ENCODE data around the gene SAE1. TPM values are rescaled to one million over a fixed set of nuclear protein-coding genes. Genes with fewer than 3 reads are reported as not detected.

Gene SAE1
- total and polyA plus RNA-seq, 10 of the 15 experiments (the other 5 are each of a cell fraction or from before 2014, with no cell fraction given): 62.0 to 246 (median 148) TPM

DNA sequence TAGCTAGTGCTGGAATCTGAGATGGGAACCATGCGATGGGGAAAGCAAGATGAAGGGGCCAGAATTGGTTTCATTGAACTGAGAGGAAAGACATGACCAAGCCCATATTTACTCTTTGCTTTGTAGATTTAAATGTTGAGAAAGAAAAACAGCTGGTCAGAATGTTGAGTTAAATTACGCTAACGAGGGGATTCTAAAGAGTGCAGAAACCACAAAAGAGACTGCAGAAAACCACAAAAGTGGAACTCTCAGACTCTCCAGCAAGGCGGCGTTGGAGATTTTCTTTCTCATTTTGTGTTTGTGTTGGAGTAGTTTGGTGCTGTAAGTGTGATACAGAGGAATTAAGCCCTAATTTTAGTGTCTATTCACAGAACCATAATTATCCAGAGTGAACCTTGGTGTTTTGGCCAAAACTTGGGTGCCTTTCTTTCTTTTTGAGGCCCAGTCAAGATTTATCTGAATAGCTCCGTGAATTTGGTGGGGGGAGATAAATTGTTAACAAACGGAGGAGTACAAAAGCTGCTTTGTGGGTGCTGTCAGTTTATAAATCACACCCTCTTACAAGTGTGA lies 26.3 kb downstream of the SAE1 start:
- CTCF ChIA-PET: interaction anchor here (0.7 to 5.9 kb wide), 15 partner anchors 22 to 144 kb away, joined by 3 to 41 read pairs (median 4); partner anchors contain the start of gene ZC3H4
- H4K20me1 ChIP-seq (ENCODE audit: control insufficient read depth, insufficient read depth): no peaks in the 10 kb centered on the region; the same call in 1 of the 2 replicates
- peaks cover 24% of the 10 kb centered on the region for H3K4me1 ChIP-seq (ENCODE audit: control insufficient read depth, insufficient read depth, low read length)
- H3K9ac ChIP-seq (ENCODE audit: control insufficient read depth, insufficient read depth, low read length): no peak overlapping the region
- in situ Hi-C loops (cut with MboI) (no loop called here), intact Hi-C loops (cut with micrococcal nuclease; ENCODE audit: unreplicated experiment) (no loop called here)
- RAD21 ChIA-PET (ENCODE audit: unreplicated experiment): interaction anchor here (0.8 to 3.4 kb wide), 8 partner anchors 9 to 87 kb away, joined by 3 to 15 read pairs (median 4); partner anchors contain the start of gene SAE1
- peaks cover 25 to 29% of the 10 kb centered on the region in 2 experiments for H3K36me3 ChIP-seq (ENCODE audit: control insufficient read depth in 2 of 2, insufficient read depth in 2 of 2, low read length in 1 of 2)
- DNase-seq (ENCODE audit: low read depth, low spot score) (peak; percentile 24), FAIRE-seq (no peak), ATAC-seq (peak; percentile 68)
- H3K9me3 ChIP-seq (replicated peaks; ENCODE audit: control insufficient read depth, insufficient read depth, low read length): no peaks in the 10 kb centered on the region
- H3K4me2 ChIP-seq (ENCODE audit: control insufficient read depth, insufficient read depth): peak overlapping the region; percentile 59; the same call in 1 of the 2 replicates
- H3K4me3 ChIP-seq: no peak overlapping the region
- SMC1A ChIA-PET (ENCODE audit: uncharacterized antibody, unreplicated experiment): interaction anchor here (0.8 to 6.8 kb wide), 7 partner anchors 9 to 588 kb away, joined by 3 to 37 read pairs (median 9); no protein-coding TSS in a partner anchor
- WGBS (ENCODE audit: insufficient coverage, insufficient replicate concordance, low lambda C conversion rate, missing lambda C conversion rate): 15% methylated on average over 7 of the region's 7 CpGs
- BruUV-seq (replicated peaks): TSS peak; percentile 28
- POLR2A ChIA-PET: interaction anchor here (1.0 to 2.9 kb wide), 4 partner anchors 10 to 69 kb away, joined by 3 to 14 read pairs (median 7); no protein-coding TSS in a partner anchor
- H2AFZ ChIP-seq (ENCODE audit: control insufficient read depth, low read depth, low read length): no peak overlapping the region
- H3K27me3 ChIP-seq (replicated peaks in 1 of 2; ENCODE audit: control insufficient read depth in 2 of 2, insufficient read depth in 2 of 2, low read length in 1 of 2): no peaks in the 10 kb centered on the region
- H3K27ac ChIP-seq (ENCODE audit: control insufficient read depth, insufficient read depth): peak overlapping the region; percentile 8
- H3K79me2 ChIP-seq (ENCODE audit: control insufficient read depth, insufficient read depth, low read length): peaks cover 5% of the 10 kb centered on the region
- TF ChIP-seq EZH2 (IDR thresholded peaks at IDR 0.05; ENCODE audit: borderline replicate concordance, control insufficient read depth, low read depth, low read length) (no peak), SPI1 (IDR thresholded peaks at IDR 0.05; ENCODE audit: borderline replicate concordance, insufficient read depth, low read depth, low read length) (peak; percentile 34; the same call in 1 of the 2 replicates), IKZF1 (conservative IDR thresholded peaks at IDR 0.05) (peak; percentile 29; the same call in 1 of the 2 replicates), HCFC1 (IDR thresholded peaks at IDR 0.05; ENCODE audit: low read length) (no peak), NFYA (IDR thresholded peaks at IDR 0.05; ENCODE audit: borderline replicate concordance, low read depth, low read length) (no peak), RAD21 (IDR thresholded peaks at IDR 0.05; ENCODE audit: insufficient read depth, low read depth, low read length) (0 out of 2 replicates have a peak, but pooled peaks have one; percentile 6), TBL1XR1 (IDR thresholded peaks at IDR 0.05; ENCODE audit: low read depth, low read length) (peak; percentile 20; the same call in 1 of the 2 replicates), RELB (IDR thresholded peaks at IDR 0.05; ENCODE audit: low read depth) (peak; percentile 55; the same call in 1 of the 2 replicates), MTA2 (IDR thresholded peaks at IDR 0.05; ENCODE audit: low read depth) (peak; percentile 88), NRF1 (conservative IDR thresholded peaks at IDR 0.05; ENCODE audit: low read depth, low read length) (no peak), IKZF2 (IDR thresholded peaks at IDR 0.05) (peak; percentile 49 to 59; a peak in 3 of 4 replicates)
- TF ChIP-seq, protein P1, sequence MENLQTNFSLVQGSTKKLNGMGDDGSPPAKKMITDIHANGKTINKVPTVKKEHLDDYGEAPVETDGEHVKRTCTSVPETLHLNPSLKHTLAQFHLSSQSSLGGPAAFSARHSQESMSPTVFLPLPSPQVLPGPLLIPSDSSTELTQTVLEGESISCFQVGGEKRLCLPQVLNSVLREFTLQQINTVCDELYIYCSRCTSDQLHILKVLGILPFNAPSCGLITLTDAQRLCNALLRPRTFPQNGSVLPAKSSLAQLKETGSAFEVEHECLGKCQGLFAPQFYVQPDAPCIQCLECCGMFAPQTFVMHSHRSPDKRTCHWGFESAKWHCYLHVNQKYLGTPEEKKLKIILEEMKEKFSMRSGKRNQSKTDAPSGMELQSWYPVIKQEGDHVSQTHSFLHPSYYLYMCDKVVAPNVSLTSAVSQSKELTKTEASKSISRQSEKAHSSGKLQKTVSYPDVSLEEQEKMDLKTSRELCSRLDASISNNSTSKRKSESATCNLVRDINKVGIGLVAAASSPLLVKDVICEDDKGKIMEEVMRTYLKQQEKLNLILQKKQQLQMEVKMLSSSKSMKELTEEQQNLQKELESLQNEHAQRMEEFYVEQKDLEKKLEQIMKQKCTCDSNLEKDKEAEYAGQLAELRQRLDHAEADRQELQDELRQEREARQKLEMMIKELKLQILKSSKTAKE (IDR thresholded peaks at IDR 0.05; ENCODE audit: low read depth, poor library complexity, severe bottlenecking): peak; percentile 63
- TF ChIP-seq, protein P2, sequence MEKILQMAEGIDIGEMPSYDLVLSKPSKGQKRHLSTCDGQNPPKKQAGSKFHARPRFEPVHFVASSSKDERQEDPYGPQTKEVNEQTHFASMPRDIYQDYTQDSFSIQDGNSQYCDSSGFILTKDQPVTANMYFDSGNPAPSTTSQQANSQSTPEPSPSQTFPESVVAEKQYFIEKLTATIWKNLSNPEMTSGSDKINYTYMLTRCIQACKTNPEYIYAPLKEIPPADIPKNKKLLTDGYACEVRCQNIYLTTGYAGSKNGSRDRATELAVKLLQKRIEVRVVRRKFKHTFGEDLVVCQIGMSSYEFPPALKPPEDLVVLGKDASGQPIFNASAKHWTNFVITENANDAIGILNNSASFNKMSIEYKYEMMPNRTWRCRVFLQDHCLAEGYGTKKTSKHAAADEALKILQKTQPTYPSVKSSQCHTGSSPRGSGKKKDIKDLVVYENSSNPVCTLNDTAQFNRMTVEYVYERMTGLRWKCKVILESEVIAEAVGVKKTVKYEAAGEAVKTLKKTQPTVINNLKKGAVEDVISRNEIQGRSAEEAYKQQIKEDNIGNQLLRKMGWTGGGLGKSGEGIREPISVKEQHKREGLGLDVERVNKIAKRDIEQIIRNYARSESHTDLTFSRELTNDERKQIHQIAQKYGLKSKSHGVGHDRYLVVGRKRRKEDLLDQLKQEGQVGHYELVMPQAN (conservative IDR thresholded peaks at IDR 0.05): no peak
- TF ChIP-seq, protein P3, sequence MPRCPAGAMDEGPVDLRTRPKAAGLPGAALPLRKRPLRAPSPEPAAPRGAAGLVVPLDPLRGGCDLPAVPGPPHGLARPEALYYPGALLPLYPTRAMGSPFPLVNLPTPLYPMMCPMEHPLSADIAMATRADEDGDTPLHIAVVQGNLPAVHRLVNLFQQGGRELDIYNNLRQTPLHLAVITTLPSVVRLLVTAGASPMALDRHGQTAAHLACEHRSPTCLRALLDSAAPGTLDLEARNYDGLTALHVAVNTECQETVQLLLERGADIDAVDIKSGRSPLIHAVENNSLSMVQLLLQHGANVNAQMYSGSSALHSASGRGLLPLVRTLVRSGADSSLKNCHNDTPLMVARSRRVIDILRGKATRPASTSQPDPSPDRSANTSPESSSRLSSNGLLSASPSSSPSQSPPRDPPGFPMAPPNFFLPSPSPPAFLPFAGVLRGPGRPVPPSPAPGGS (IDR thresholded peaks at IDR 0.05; ENCODE audit: borderline replicate concordance, insufficient read depth, low read depth, low read length, poor library complexity, severe bottlenecking): no peak

Data from GM12878 (cell line).